ENCODE results near the gene ECSIT.

DNA sequence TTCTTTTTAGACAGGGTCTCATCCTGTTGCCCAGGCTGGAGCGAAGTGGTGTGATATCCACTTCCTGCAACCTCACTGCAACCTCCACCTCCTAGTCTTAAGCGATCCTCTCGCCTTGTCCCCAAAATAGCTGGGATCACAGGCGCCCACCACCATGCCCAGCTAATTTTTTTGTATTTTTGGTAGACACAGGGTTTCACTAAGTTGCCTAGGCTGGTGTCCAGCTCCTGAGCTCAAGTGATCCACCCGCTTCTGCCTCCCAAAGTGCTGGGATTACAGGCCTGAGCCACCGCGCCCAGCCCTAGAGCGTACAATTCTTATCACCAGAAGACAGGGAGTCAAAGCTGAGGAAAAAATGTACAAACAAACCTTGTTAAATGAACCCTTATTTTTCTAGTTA lies 34.6 kb upstream of the ECSIT start:
- TF ChIP-seq CTCF (IDR thresholded peaks at IDR 0.05 in 8 of 11, conservative IDR thresholded peaks at IDR 0.05 in 3 of 11) = no peak
- no peak for TF ChIP-seq POLR2A (IDR thresholded peaks at IDR 0.05)
- no peak for TF ChIP-seq POLR2AphosphoS5 (IDR thresholded peaks at IDR 0.05)
